Breast epithelium (tissue), 3 donors: ENCODE results near the gene SKAP1.

ENCODE experiments used
- POLR2AphosphoS5 ChIP-seq, 3 donors: sonication (generic); formaldehyde crosslinking; IDR thresholded peaks; one replicate each; pipeline ENCODE4 v1.6.1; 2017; ENCODE audit warnings: antibody characterized with exemption in 3 of 3
- TF ChIP-seq, protein P1 (sequence below), 3 donors: fragments of 450-650 bp; IDR thresholded peaks; one replicate each; pipeline ENCODE4 v1.5.1; 2016 to 2017; ENCODE audit warnings: antibody characterized with exemption in 3 of 3, mild to moderate bottlenecking in 3 of 3, moderate library complexity in 3 of 3

- no peak for TF ChIP-seq POLR2AphosphoS5 (IDR thresholded peaks at IDR 0.05)
- TF ChIP-seq, protein P1, sequence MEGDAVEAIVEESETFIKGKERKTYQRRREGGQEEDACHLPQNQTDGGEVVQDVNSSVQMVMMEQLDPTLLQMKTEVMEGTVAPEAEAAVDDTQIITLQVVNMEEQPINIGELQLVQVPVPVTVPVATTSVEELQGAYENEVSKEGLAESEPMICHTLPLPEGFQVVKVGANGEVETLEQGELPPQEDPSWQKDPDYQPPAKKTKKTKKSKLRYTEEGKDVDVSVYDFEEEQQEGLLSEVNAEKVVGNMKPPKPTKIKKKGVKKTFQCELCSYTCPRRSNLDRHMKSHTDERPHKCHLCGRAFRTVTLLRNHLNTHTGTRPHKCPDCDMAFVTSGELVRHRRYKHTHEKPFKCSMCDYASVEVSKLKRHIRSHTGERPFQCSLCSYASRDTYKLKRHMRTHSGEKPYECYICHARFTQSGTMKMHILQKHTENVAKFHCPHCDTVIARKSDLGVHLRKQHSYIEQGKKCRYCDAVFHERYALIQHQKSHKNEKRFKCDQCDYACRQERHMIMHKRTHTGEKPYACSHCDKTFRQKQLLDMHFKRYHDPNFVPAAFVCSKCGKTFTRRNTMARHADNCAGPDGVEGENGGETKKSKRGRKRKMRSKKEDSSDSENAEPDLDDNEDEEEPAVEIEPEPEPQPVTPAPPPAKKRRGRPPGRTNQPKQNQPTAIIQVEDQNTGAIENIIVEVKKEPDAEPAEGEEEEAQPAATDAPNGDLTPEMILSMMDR (IDR thresholded peaks at IDR 0.05): no peak
These were observed 14.7 kb upstream of the SKAP1 start for GRCh38 chr17:48444516-48445247.
